Adrenal gland (tissue), 12 donors: Measurements from ENCODE around the gene NGLY1. TPM values are rescaled to one million over a fixed set of nuclear protein-coding genes. Genes with fewer than 3 reads are reported as not detected.

Experiments used
- DNase-seq, 7 donors: peaks; one replicate each; pipeline ENCODE4 v3.0.0-alpha.2; 2019 to 2020
- H3K27ac ChIP-seq, 5 donors: fragments of 200-600 bp; sonication (generic) in 4 of 5; 1 replicate in 3 of 5; 2 replicates in 2 of 5; pipeline versions ENCODE4 v1.5.1 to v1.8.0; 2016 to 2020; ENCODE audit warnings: mild to moderate bottlenecking in 1 of 5
- H3K27me3 ChIP-seq: fragments of 200-600 bp; 2 replicates; pipeline ENCODE4 v1.8.0; 2021
- H3K36me3 ChIP-seq, 2 donors: fragments of 200-600 bp; replicated peaks in 1 of 2; 1 replicate in 1 of 2; 2 replicates in 1 of 2; pipeline versions ENCODE4 v1.5.1 to v1.8.0; 2018 to 2022
- H3K4me1 ChIP-seq, 2 donors: fragments of 200-600 bp; replicated peaks in 1 of 2; 1 replicate in 1 of 2; 2 replicates in 1 of 2; pipeline versions ENCODE4 v1.5.1 to v1.8.0; 2018 to 2021
- H3K4me3 ChIP-seq, 4 donors: fragments of 200-600 bp; sonication (generic) in 3 of 4; one replicate each; pipeline ENCODE4 v1.5.1; 2016 to 2018
- H3K9me3 ChIP-seq, 3 donors: fragments of 200-600 bp; sonication (generic) in 1 of 3; replicated peaks in 1 of 3; 1 replicate in 2 of 3; 2 replicates in 1 of 3; pipeline versions ENCODE4 v1.5.1 to v1.8.0; 2016 to 2021
- CTCF ChIP-seq, 6 experiments: fragments of 450-650 bp in 4 of 6; fragments of 200-600 bp in 2 of 6; sonication (generic) in 1 of 6; IDR thresholded peaks; 1 replicate in 5 of 6; 2 replicates in 1 of 6; pipeline versions ENCODE4 v1.5.1 to v1.8.0; 2016 to 2021; ENCODE audit warnings: antibody characterized with exemption in 6 of 6, mild to moderate bottlenecking in 2 of 6, moderate library complexity in 1 of 6
- POLR2A ChIP-seq, 2 donors: fragments of 450-650 bp; IDR thresholded peaks; one replicate each; pipeline ENCODE4 v1.6.1; 2017; ENCODE audit warnings: antibody characterized with exemption in 2 of 2, mild to moderate bottlenecking in 2 of 2, moderate library complexity in 1 of 2
- WGBS, 4 donors: extraction: QIAGEN DNeasy Blood & Tissue Kit in 2 of 4; methylation state at CpG; one replicate each; pipeline versions ENCODE4 v1.1.5 to v1.1.7; 2013 to 2017; 5-methylcytosine and 5-hydroxymethylcytosine counted together
- intact Hi-C, 2 donors: fragments of 100-400 bp; cut with DNase I; formaldehyde crosslinking; loops; one replicate each; pipeline versions ENCODE4 v1.14.1 to v1.15.0; 2022 to 2023
- polyA plus RNA-seq, 3 donors: library from polyadenylated mRNA; stranded (reverse); fragments of 200-250 nt in 2 of 3; fragments of 350-450 nt in 1 of 3; fragmentation: Illumina TruSeq in 1 of 3; extraction: RNeasy Lipid Tissue Mini Kit (QIAGEN cat#74804) in 1 of 3; gene quantifications; one replicate each; pipeline ENCODE4 v1.2.3, GENCODE V29; 2013 to 2014
- total RNA-seq, 9 donors: library from RNA; depleted of rRNA in 4 of 9; stranded (reverse); fragments of >200 nt in 4 of 9; fragments of 120-200 nt in 1 of 9; fragmentation: NEBNext Ultra II Directional in 1 of 9; extraction: Animal tissue kit (Norgen Biotek cat#: 25700) in 1 of 9; gene quantifications; one replicate each; pipeline versions ENCODE4 v1.1.0 to v1.2.4, GENCODE V29; 2013 to 2023
- donor health status: healthy with polysubstance abuse.
- donor health status: Bipolar disorder and iron deficiency.
- donor health status: DM: yes; HTN: yes; CAD: no.
- donor health status: DM: no; HTN: no; CAD: no.
- donor health status: DM: no; HTN: no; CAD: no.
- donor health status: DM: yes; HTN: yes; CAD: no.

Gene NGLY1
- total and polyA plus RNA-seq, 12 donors = 13.4 to 55.9 (median 31.3) TPM

DNA sequence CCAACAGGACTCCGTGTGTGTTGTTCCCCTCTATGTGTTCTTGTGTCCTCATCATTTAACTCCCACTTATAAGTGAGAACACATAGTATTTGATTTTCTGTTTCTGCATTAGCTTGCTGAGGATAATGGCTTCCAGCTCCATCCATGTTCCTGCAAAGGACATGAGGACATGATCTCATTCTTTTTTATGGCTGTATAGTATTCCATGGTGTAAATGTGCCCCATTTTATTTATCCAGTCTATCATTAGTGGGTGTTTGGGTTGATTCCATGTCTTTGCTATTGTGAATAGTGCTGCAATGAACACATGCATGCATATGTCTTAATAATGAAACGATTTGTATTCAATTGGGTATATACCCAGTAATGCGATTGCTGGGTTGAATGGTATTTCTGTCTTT lies 90.0 kb downstream of the NGLY1 start:
- WGBS, 4 donors = 62 to 79% (median 63%) methylated on average over 3 of the region's 3 CpGs
- TF ChIP-seq POLR2A (IDR thresholded peaks at IDR 0.05) (no peak), CTCF (IDR thresholded peaks at IDR 0.05) (no peak)
- intact Hi-C loops = no loop called here
- Histone ChIP-seq H3K4me3 (no peak overlapping the region), H3K27ac (no peak overlapping the region), H3K27me3 (no peaks in the 10 kb centered on the region), H3K36me3 (no peaks in the 10 kb centered on the region), H3K4me1 (no peaks in the 10 kb centered on the region), H3K9me3 (no peaks in the 10 kb centered on the region)
- DNase-seq = no peak

- WGBS, 4 donors = 60 to 88% (median 82%) methylated on average over 1 of the region's 1 CpG
- no peaks in the 10 kb centered on the region for H3K27me3 ChIP-seq
- H3K4me3 ChIP-seq = no peak overlapping the region
- intact Hi-C loops = no loop called here
- H3K27ac ChIP-seq = no peak overlapping the region
- H3K9me3 ChIP-seq = no peaks in the 10 kb centered on the region
- no peaks in the 10 kb centered on the region for H3K36me3 ChIP-seq
- TF ChIP-seq CTCF (IDR thresholded peaks at IDR 0.05) = no peak
- no peak for TF ChIP-seq POLR2A (IDR thresholded peaks at IDR 0.05)
- no peak for DNase-seq
- no peaks in the 10 kb centered on the region for H3K4me1 ChIP-seq
Observed at GRCh38 chr3:25692341-25692740, 90.9 kb downstream of the NGLY1 start.

- no peaks in the 10 kb centered on the region for H3K27me3 ChIP-seq
- no peak overlapping the region for H3K27ac ChIP-seq
- intact Hi-C loops = no loop called here
- TF ChIP-seq POLR2A (IDR thresholded peaks at IDR 0.05) (no peak), CTCF (IDR thresholded peaks at IDR 0.05) (no peak)
- no peaks in the 10 kb centered on the region for H3K9me3 ChIP-seq
- no peaks in the 10 kb centered on the region for H3K36me3 ChIP-seq
- no peak for DNase-seq
- WGBS, 4 donors = 72 to 89% (median 81%) methylated on average over 2 of the region's 2 CpGs
- H3K4me3 ChIP-seq = no peak overlapping the region
- no peaks in the 10 kb centered on the region for H3K4me1 ChIP-seq
Observed at GRCh38 chr3:25690768-25691533, 92.3 kb downstream of the NGLY1 start.

DNA sequence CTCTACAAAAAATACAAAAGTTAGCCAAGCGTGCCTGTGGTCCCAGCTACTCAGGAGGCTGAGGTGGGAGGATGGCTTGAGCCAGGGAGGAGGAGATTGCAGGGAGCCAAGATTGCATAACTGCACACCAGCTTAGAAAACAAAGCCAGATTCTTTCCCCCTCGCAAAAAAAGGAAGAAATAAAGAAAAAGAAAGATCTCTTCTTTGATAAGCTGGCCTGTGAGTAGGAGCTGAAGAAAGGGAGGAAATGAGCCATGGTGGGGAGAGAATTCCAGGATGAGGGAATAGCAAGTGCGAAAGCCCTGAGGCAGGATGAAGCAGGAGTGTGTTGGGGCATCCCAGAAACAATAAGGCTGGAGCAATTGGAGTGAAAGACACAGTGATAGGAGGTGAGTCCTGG lies 94.0 kb downstream of the NGLY1 start:
- WGBS, 4 donors = 66 to 71% (median 70%) methylated on average over 3 of the region's 3 CpGs
- no peak for DNase-seq
- Histone ChIP-seq H3K27ac (no peak overlapping the region), H3K9me3 (no peaks in the 10 kb centered on the region), H3K4me3 (no peak overlapping the region), H3K36me3 (no peaks in the 10 kb centered on the region), H3K4me1 (no peaks in the 10 kb centered on the region), H3K27me3 (no peaks in the 10 kb centered on the region)
- TF ChIP-seq CTCF (IDR thresholded peaks at IDR 0.05) (no peak), POLR2A (IDR thresholded peaks at IDR 0.05) (no peak)
- intact Hi-C loops = no loop called here
